ENCODE data around the gene NPTN.

The NPTN gene

DNA sequence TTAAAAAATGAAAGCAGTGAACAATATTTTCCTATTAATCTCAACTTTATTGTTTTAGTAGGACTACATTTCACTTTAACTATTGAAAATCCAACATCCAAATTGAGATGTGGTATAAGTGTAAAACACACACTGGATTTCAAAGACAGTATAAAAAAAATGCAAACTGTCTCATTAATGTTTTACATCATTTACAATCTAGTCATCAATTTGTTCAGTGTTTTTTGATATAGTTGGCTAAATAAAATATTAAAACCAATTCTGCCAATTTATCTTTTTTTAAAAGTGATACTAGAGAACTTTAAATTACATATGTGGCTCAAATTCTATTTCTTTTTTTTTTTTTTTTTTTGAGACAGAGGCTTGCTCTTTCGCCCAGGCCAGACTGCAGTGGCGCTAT, 95.1 kb downstream of the NPTN start:
- H3K9me3 ChIP-seq (ENCODE audit: low read length): no peaks in the 10 kb centered on the region
- no peaks in the 10 kb centered on the region for H3K27me3 ChIP-seq (ENCODE audit: control insufficient read depth in 1 of 2, insufficient read depth in 2 of 2, low read length in 2 of 2)
- H3K4me1 ChIP-seq (ENCODE audit: insufficient read depth, low read length): no peaks in the 10 kb centered on the region
- no peak overlapping the region for H3K27ac ChIP-seq (ENCODE audit: low read depth, low read length)
- H3K4me3 ChIP-seq (ENCODE audit: low read depth in 1 of 2, low read length in 2 of 2): no peak overlapping the region
- H3K36me3 ChIP-seq (ENCODE audit: insufficient read depth, low read length): no peaks in the 10 kb centered on the region
- H3K9ac ChIP-seq (ENCODE audit: low read length): no peak overlapping the region

DNA sequence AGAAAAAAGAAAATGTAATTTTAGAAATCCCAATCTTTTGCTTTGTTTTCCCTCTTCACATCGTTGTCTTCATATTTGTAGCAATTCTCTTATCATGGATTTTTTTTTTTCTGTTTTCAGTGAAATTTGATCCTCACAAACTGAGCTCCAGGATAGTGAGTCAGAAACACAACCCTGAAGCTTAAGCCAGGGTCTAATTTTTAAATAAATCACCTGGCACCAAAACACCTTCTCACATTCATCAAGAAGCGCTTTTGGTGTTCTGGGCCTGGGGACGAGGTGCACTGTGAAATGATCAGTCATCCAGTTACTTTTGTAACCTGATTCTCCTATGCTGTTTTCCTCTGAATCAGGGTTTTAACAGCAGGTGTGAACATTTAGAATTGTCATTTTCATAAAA, 102.5 kb downstream of the NPTN start:
- no peaks in the 10 kb centered on the region for H3K27me3 ChIP-seq (ENCODE audit: control insufficient read depth in 1 of 2, insufficient read depth in 2 of 2, low read length in 2 of 2)
- H3K9me3 ChIP-seq (ENCODE audit: low read length): no peaks in the 10 kb centered on the region
- H3K27ac ChIP-seq (ENCODE audit: low read depth, low read length): no peak overlapping the region
- no peaks in the 10 kb centered on the region for H3K36me3 ChIP-seq (ENCODE audit: insufficient read depth, low read length)
- H3K9ac ChIP-seq (ENCODE audit: low read length): no peak overlapping the region
- H3K4me3 ChIP-seq (ENCODE audit: low read depth in 1 of 2, low read length in 2 of 2): no peak overlapping the region
- no peaks in the 10 kb centered on the region for H3K4me1 ChIP-seq (ENCODE audit: insufficient read depth, low read length)

GRCh38 chr15:73527598-73527997, 105.6 kb downstream of the NPTN start:
- Histone ChIP-seq H3K4me3 (ENCODE audit: low read depth in 1 of 2, low read length in 2 of 2) (no peak overlapping the region), H3K36me3 (ENCODE audit: insufficient read depth, low read length) (no peaks in the 10 kb centered on the region), H3K9ac (ENCODE audit: low read length) (no peak overlapping the region)

GRCh38 chr15:73524919-73525318, 108.3 kb downstream of the NPTN start:
- Histone ChIP-seq H3K36me3 (ENCODE audit: insufficient read depth, low read length) (no peaks in the 10 kb centered on the region), H3K4me3 (ENCODE audit: low read depth in 1 of 2, low read length in 2 of 2) (no peak overlapping the region), H3K27ac (ENCODE audit: low read depth, low read length) (no peak overlapping the region), H3K9ac (ENCODE audit: low read length) (no peak overlapping the region), H3K9me3 (ENCODE audit: low read length) (no peaks in the 10 kb centered on the region), H3K4me1 (ENCODE audit: insufficient read depth, low read length) (no peaks in the 10 kb centered on the region), H3K27me3 (ENCODE audit: control insufficient read depth in 1 of 2, insufficient read depth in 2 of 2, low read length in 2 of 2) (no peaks in the 10 kb centered on the region)

More at GRCh38 chr15:73527598-73527997, 105.6 kb downstream of the NPTN start:
- Histone ChIP-seq H3K27me3 (ENCODE audit: control insufficient read depth in 1 of 2, insufficient read depth in 2 of 2, low read length in 2 of 2) (no peaks in the 10 kb centered on the region), H3K27ac (ENCODE audit: low read depth, low read length) (no peak overlapping the region), H3K4me1 (ENCODE audit: insufficient read depth, low read length) (no peaks in the 10 kb centered on the region), H3K9me3 (ENCODE audit: low read length) (no peaks in the 10 kb centered on the region)

GRCh38 chr15:73522011-73522410, 111.2 kb downstream of the NPTN start:
- Histone ChIP-seq H3K27me3 (ENCODE audit: control insufficient read depth in 1 of 2, insufficient read depth in 2 of 2, low read length in 2 of 2) (no peaks in the 10 kb centered on the region), H3K36me3 (ENCODE audit: insufficient read depth, low read length) (no peaks in the 10 kb centered on the region), H3K9ac (ENCODE audit: low read length) (no peak overlapping the region), H3K9me3 (ENCODE audit: low read length) (no peaks in the 10 kb centered on the region), H3K4me3 (ENCODE audit: low read depth in 1 of 2, low read length in 2 of 2) (no peak overlapping the region), H3K4me1 (ENCODE audit: insufficient read depth, low read length) (no peaks in the 10 kb centered on the region), H3K27ac (ENCODE audit: low read depth, low read length) (no peak overlapping the region)

DNA sequence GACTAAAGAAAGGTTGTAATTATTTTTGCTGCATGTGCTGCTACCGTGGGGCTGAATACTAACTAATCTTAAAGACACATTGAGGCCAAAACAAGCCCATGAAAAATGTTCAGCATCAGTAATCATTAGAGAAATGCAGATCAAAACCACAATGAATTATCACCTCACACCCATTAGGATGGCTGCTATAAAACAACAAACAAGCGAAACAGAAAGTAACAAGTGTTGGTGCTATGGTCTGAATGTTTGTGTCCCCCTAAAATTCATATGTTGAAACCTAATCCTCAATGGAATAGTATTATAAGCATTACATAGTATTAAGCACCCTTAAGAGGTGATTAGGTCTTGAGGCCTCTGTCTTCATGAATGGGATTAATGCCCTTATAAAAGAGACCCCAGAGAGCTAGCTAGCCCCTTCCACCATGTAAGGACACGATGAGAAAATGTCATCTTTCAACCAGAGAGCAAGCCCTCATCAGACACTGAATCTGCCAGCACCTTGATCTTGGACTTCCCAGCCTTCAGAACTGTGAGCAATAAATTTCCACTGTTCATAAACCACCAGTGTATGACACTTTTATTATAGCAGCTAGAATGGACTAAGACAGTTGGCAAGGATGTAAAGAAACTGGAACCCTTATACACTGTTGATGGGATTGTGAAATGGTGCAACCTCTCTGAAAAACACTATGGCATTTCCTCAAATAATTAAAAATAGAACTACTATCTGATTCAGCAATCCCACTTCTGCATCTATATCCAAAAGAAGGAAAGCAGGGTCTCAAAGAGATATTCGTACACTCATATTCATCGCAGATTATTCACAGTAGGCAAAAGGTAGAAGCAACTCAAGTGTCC, 114.1 kb downstream of the NPTN start:
- H3K27me3 ChIP-seq (ENCODE audit: control insufficient read depth in 1 of 2, insufficient read depth in 2 of 2, low read length in 2 of 2): no peaks in the 10 kb centered on the region
- no peak overlapping the region for H3K27ac ChIP-seq (ENCODE audit: low read depth, low read length)
- no peaks in the 10 kb centered on the region for H3K9me3 ChIP-seq (ENCODE audit: low read length)
- H3K36me3 ChIP-seq (ENCODE audit: insufficient read depth, low read length): no peaks in the 10 kb centered on the region
- H3K4me3 ChIP-seq (ENCODE audit: low read depth in 1 of 2, low read length in 2 of 2): no peak overlapping the region
- H3K9ac ChIP-seq (ENCODE audit: low read length): no peak overlapping the region
- H3K4me1 ChIP-seq (ENCODE audit: insufficient read depth, low read length): no peaks in the 10 kb centered on the region

- no peak overlapping the region for H3K9ac ChIP-seq (ENCODE audit: low read length)
- H3K27me3 ChIP-seq (ENCODE audit: control insufficient read depth in 1 of 2, insufficient read depth in 2 of 2, low read length in 2 of 2): no peaks in the 10 kb centered on the region
- H3K27ac ChIP-seq (ENCODE audit: low read depth, low read length): no peak overlapping the region
- H3K4me3 ChIP-seq (ENCODE audit: low read depth in 1 of 2, low read length in 2 of 2): no peak overlapping the region
- no peaks in the 10 kb centered on the region for H3K36me3 ChIP-seq (ENCODE audit: insufficient read depth, low read length)
- H3K9me3 ChIP-seq (ENCODE audit: low read length): no peaks in the 10 kb centered on the region
- no peaks in the 10 kb centered on the region for H3K4me1 ChIP-seq (ENCODE audit: insufficient read depth, low read length)
These were observed 114.9 kb downstream of the NPTN start for GRCh38 chr15:73518180-73518862.

DNA sequence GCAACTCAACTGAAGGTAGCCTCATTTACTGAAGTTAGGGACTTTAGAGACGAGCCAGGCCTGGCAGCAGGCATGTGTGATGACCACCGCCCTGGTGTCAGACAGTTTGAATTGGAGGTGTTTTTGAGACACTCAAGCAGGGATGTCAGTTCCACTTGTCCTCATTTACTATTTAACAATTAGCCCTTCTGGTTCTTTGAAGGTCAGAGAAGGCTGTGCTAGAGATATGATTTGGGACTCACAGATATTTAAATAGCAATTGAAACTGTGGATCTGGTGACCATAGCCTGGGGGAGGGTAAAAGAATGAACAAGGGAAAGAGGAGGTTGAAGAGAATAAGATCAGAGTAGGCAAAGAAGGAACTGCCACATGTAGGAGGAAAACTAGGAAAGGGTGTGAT, 115.6 kb downstream of the NPTN start:
- Histone ChIP-seq H3K4me1 (ENCODE audit: insufficient read depth, low read length) (no peaks in the 10 kb centered on the region), H3K36me3 (ENCODE audit: insufficient read depth, low read length) (no peaks in the 10 kb centered on the region), H3K9ac (ENCODE audit: low read length) (no peak overlapping the region), H3K27ac (ENCODE audit: low read depth, low read length) (no peak overlapping the region), H3K27me3 (ENCODE audit: control insufficient read depth in 1 of 2, insufficient read depth in 2 of 2, low read length in 2 of 2) (no peaks in the 10 kb centered on the region), H3K4me3 (ENCODE audit: low read depth in 1 of 2, low read length in 2 of 2) (no peak overlapping the region), H3K9me3 (ENCODE audit: low read length) (no peaks in the 10 kb centered on the region)

DNA sequence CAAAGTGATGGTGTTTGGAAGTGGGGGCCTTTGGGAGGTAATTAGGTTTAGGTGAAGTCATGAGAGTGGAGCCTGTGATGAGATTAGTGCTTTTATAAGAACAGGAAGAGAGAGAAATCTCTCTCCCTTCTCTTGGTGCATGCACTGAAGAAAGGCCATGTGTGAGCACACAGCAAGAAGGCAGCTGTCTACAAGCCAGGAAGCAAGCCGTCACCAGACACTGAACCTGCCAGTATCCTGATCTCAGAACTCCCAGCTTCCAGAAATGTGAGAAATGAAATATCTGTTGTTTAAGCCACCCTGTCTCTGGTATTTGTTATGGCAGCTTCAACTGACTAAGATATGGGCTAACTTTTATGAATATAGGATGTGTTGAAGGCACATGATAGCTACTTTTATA, 117.7 kb downstream of the NPTN start:
- H3K27me3 ChIP-seq (ENCODE audit: control insufficient read depth in 1 of 2, insufficient read depth in 2 of 2, low read length in 2 of 2): no peaks in the 10 kb centered on the region
- no peaks in the 10 kb centered on the region for H3K4me1 ChIP-seq (ENCODE audit: insufficient read depth, low read length)
- no peaks in the 10 kb centered on the region for H3K36me3 ChIP-seq (ENCODE audit: insufficient read depth, low read length)
- no peak overlapping the region for H3K4me3 ChIP-seq (ENCODE audit: low read depth in 1 of 2, low read length in 2 of 2)
- no peaks in the 10 kb centered on the region for H3K9me3 ChIP-seq (ENCODE audit: low read length)
- H3K9ac ChIP-seq (ENCODE audit: low read length): no peak overlapping the region
- no peak overlapping the region for H3K27ac ChIP-seq (ENCODE audit: low read depth, low read length)
